SHP77 (cell line): ENCODE results near the gene CNTN2.

Experiments
- DNase-seq, 2 experiments: peaks; one replicate each; lab custom pipeline; 2025; lab: John Stamatoyannopoulos, UW

CNTN2 gene

GRCh38 chr1:205018381-205018780 lies 24.6 kb upstream of the CNTN2 start:
- no peak for DNase-seq

GRCh38 chr1:205020466-205020865 lies 22.5 kb upstream of the CNTN2 start:
- DNase-seq = no peak

- DNase-seq = no peak
These were observed 18.3 kb upstream of the CNTN2 start for GRCh38 chr1:205024679-205025078.

GRCh38 chr1:205025239-205025638 lies 17.8 kb upstream of the CNTN2 start:
- no peak for DNase-seq

GRCh38 chr1:205026181-205026580 lies 16.8 kb upstream of the CNTN2 start:
- no peak for DNase-seq

- no peak for DNase-seq
These were observed 14.6 kb upstream of the CNTN2 start for GRCh38 chr1:205028390-205028789.

- DNase-seq = no peak
These were observed 14.1 kb upstream of the CNTN2 start for GRCh38 chr1:205028924-205029323.

- DNase-seq = no peak
These were observed 12.8 kb upstream of the CNTN2 start for GRCh38 chr1:205030241-205030640.

GRCh38 chr1:205030896-205031295 lies 12.1 kb upstream of the CNTN2 start:
- no peak for DNase-seq

GRCh38 chr1:205032508-205032907 lies 10.5 kb upstream of the CNTN2 start:
- DNase-seq = no peak

GRCh38 chr1:205037539-205037938 lies 5.5 kb upstream of the CNTN2 start:
- DNase-seq = no peak

- DNase-seq = no peak
These were observed 4.8 kb upstream of the CNTN2 start for GRCh38 chr1:205038132-205038786.

GRCh38 chr1:205041001-205041715 lies 1.9 kb upstream of the CNTN2 start:
- DNase-seq = no peak

- no peak for DNase-seq
These were observed 758 bp upstream of the CNTN2 start for GRCh38 chr1:205041998-205042910.

GRCh38 chr1:205043866-205044265 lies 854 bp downstream of the CNTN2 start:
- DNase-seq = no peak

- DNase-seq = no peak
These were observed 1.7 kb downstream of the CNTN2 start for GRCh38 chr1:205044741-205045140.

GRCh38 chr1:205045146-205045545 lies 2.1 kb downstream of the CNTN2 start:
- DNase-seq = no peak

- no peak for DNase-seq
These were observed 3.9 kb downstream of the CNTN2 start for GRCh38 chr1:205046870-205047269.

- DNase-seq = no peak
These were observed 4.8 kb downstream of the CNTN2 start for GRCh38 chr1:205047764-205048231.

- DNase-seq = no peak
These were observed 5.4 kb downstream of the CNTN2 start for GRCh38 chr1:205048382-205048781.

- no peak for DNase-seq
These were observed 6.5 kb downstream of the CNTN2 start for GRCh38 chr1:205049479-205049878.

- DNase-seq = no peak
These were observed 9.7 kb downstream of the CNTN2 start for GRCh38 chr1:205052690-205053089.

- DNase-seq = no peak
These were observed 10.3 kb downstream of the CNTN2 start for GRCh38 chr1:205053296-205053695.
